HG03469 (cell line): ENCODE results near the gene ZSWIM2.
A peak's percentile ranks its signal among the peaks of the same experiment; 100 is the strongest.
"Not testable (repeated sequence)": the region's sequence is repeated elsewhere in the genome, so short reads cannot be mapped to it uniquely, and the experiment has no call there.

Experiments
- ATAC-seq: cut with Tn5 transposase; IDR thresholded peaks from one replicate; pipeline ENCODE4 v1.9.1; 2021; ENCODE audit warnings: mild to moderate bottlenecking, moderate library complexity, moderate number of reproducible peaks; ENCODE audit not compliant: unreplicated experiment

ZSWIM2 gene, protein sequence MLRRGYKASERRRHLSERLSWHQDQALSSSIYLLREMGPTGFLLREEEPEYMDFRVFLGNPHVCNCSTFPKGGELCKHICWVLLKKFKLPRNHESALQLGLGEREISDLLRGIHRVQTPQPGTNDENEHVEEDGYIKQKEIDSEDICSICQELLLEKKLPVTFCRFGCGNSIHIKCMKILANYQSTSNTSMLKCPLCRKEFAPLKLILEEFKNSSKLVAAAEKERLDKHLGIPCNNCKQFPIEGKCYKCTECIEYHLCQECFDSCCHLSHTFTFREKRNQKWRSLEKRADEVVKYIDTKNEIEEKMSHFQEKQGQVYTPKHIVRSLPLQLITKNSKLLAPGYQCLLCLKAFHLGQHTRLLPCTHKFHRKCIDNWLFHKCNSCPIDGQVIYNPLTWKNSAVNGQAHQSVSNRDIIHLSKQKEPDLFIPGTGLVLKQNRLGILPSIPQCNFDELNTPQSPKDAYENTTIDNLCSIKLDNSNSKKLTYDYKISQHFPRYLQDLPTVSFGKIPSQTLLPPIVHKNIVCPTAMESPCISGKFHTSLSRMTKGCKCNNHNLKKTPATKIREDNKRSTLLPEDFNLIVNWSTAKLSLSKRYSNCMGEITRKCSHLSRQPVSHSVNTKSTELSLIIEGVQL

DNA sequence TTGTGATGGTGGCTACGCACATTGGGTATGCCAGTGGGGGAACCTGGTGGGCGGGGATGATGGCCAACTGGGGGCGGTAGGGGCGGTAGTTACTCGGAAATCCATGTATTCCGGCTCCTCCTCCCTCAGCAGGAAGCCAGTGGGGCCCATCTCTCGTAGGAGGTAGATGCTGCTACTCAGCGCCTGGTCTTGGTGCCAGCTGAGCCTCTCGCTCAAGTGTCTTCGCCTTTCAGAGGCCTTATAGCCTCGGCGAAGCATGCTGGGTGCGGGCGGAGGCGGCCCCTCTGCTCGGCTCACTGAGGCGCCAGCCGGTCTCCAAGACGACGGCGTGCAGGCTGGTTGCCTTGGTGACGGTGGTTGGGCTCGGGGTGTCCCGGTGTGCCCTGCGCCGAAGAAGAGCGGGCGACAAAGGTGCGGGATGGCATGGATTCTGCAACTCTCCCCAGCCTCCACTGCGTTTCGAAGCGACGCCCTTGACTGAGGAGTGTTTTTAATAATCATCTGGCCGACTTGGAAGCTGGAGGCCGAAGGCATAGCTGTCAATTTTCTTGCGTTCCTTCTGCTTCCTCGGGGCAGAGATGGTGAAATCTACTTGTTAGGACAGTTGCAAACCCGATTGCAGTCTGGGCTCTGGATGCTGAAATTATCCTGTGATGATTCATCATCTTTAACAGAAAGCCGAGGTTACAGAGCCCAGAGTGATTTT is at the start of gene ZSWIM2:
Gene ZSWIM2, minus strand, starts transcription at position 298 of the 706 bp plus-strand sequence. Its CDS starts 40 bp downstream, at position 258.
- peak; percentile 69 for ATAC-seq

- not testable (repeated sequence) for ATAC-seq
These were observed 47.2 kb upstream of the ZSWIM2 start for GRCh38 chr2:186896220-186896619.

DNA sequence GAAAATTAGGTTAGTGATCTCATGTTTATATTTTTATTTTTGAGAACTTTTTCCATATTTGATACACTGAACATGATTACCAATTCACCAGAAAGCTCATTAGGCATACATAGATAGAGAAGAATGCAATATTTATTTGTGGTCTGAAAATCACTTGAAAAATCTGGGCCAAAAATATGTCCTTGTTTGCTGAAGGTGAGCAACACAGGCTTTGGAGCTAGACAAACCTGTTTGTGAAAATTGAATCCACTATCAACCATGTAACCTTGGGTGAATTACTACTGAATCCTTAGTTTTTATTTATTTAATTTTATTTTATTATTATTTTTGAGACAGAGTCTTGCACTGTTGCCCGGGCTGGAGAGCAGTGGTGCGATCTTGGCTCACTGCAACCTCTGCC is 46.5 kb upstream of the ZSWIM2 start:
- ATAC-seq, result no peak

- ATAC-seq, result no peak
These were observed 45.5 kb upstream of the ZSWIM2 start for GRCh38 chr2:186894478-186894877.

GRCh38 chr2:186892821-186893220 is 43.9 kb upstream of the ZSWIM2 start:
- no peak for ATAC-seq

DNA sequence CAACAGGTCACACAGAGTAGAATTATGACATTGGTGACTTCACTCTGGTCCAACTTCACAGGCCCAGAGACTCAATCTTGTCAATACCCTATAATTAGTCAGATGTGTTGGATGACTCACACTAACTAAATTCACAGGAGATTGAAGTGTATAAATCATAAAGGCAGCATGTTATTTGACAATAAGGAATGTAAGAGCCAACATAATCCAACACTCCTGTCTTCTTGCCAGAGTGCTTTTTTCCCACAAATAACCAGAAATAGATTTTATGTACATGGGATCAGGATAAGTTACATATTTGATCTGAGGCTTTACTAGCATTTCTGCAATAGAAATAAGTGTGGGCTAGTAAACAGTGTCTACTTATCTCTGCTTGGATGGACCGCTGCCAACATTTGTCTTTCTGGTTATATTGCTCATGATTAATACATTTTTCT is 42.2 kb upstream of the ZSWIM2 start:
- ATAC-seq, result no peak

- no peak for ATAC-seq
These were observed 40.3 kb upstream of the ZSWIM2 start for GRCh38 chr2:186889101-186889879.

DNA sequence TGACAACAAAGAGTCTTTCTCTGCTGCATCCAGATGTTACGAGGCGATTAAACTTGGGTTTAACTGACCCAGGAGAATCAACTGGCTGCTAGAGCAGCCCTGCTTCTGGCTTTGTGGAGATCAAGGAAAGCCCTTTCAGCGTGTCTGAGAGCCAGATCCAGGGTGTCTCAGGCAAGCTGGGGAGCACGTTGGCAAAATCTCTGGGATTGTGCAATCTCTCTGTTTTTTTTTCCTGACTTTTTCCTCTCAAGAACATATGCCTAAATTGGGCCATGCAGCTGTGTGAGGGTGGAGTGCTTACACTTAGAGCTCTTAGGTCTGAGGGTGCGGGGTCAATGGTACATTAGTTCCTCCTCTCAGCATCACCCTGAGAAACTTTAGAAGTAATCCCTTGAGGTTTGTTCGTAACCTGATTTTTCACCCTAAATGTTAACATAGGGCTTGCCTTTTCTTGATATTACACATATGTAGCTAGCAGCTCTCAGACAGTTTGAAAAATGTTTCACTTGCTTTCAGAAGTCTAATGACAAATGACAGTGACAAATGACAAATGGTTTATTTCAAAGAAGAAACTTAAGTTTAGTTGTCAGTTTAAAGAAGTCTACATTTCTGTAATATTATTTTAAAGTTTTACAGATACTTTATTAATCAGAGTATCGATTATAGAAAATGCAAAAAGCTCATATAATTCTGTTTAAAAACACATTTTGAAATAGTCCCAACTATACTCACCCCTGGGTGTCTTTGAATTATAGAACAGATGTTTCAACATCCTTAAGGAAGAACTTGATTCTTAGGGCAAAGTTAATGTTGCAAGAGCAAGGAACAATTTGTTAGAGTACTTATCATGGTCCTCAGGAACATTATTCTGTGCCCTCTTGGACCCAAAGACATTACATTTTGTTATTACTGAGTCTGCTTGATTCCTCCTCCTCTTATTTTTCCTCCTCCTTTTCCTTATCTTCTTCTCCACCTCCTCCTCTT is 38.4 kb upstream of the ZSWIM2 start:
- ATAC-seq, result no peak

GRCh38 chr2:186884587-186884986 is 35.6 kb upstream of the ZSWIM2 start:
- no peak for ATAC-seq

DNA sequence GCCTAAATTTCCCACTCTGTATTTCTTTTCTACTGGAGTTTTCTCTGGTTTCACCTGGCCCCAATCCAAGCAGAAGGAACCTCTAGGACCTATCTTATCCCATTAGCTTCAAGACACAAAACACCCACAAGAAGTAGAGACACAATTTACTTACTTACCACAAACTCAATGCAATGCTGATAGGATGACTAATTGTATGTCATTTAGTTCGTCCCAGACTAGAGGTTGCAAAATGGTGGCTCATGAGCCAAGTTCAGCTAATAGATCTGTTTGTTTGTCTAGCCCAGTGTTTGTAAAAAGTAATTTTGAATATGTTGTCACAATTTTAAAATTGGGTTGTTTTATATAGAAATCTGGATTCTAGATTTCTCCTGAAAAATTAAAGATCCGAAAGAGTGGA is 34.7 kb upstream of the ZSWIM2 start:
- no peak for ATAC-seq

DNA sequence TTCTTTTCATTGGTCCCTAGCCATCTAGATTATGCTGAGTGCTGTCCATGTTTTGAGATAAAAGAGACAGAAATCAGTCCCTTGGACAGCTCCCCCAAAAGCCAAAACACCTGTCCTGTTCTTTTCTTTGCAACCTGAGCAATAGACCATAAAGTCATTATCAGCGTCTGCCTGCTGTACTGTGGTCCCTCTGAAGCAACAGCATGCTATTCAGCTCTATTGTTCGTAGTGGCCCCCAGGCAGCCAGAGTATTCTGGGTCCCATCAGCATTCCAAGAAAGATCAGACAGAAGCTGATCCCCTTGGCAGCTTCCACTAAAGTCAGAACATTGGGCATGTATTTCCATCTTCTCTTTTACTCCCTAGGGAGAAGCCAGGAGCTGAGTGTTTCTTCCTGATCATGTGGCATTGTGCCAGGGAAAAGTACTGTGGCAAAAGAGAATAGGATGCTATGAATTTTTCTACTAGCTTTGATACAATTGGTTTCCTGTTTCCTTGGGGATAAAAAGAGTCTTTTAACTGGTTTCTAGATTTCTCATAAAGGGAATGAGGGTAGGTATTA is 33.6 kb upstream of the ZSWIM2 start:
- no peak for ATAC-seq

DNA sequence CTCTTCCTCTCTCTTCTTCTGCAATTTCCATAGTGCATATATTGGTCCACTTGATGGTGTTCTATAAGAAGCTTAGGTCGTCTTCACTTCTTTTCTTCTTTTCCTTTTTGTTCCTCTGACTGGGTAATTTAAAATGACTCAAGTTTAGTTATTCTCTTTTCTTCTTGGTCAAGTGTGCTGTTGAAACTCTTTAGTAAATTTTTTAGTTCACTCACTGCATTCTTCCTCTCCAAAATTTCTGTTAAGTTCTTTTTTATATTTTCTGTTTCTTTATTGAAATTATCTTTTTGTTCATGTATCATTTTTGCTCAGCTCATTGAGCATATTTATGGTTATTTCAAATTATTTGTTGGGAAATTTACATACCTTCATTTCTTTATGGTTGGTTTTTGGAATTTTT is 32.7 kb upstream of the ZSWIM2 start:
- ATAC-seq, result no peak

- ATAC-seq, result no peak
These were observed 30.3 kb upstream of the ZSWIM2 start for GRCh38 chr2:186879312-186879711.

GRCh38 chr2:186874713-186875112 is 25.7 kb upstream of the ZSWIM2 start:
- no peak for ATAC-seq

DNA sequence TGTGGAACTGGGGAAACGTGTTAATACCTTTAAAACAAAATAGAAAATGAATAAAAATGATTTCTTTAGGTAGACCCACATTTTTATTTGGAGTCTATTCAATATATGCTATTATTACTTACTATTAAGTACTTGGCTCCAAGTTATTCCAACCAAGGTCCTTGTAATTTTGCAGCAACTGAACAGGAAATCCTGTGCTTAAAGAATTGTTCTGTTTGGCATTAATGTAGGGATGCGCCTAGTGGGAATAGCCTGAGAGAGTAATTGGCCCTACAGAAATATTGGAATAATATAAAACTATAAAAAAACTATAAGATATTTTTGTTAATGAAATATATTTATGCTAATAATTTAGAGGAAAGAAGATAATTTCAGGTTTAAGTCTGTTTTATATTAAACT is 22.9 kb upstream of the ZSWIM2 start:
- no peak for ATAC-seq

DNA sequence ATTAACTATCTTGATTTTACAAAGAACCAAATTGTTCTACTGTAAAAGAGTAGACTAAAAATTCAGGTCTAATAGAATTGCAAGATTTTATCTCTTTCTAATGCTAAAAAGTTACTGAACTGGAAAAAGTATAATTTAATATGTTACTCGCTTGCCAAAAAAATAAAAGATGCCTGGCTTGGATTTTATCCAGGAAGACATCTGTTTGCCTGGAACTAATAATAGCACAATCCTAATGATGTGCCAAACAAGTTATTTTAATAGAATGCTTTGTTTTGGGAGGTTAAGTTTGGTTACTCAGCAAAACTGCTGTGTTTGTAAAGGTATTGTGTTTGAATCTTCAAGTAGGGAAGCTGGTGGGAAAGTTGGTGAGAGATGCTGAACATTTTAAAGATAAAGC is 19.4 kb upstream of the ZSWIM2 start:
- ATAC-seq, result no peak

GRCh38 chr2:186862869-186863709 is 14.1 kb upstream of the ZSWIM2 start:
- ATAC-seq, result peak; percentile 49

- no peak for ATAC-seq
These were observed 6.2 kb upstream of the ZSWIM2 start for GRCh38 chr2:186855216-186855615.

DNA sequence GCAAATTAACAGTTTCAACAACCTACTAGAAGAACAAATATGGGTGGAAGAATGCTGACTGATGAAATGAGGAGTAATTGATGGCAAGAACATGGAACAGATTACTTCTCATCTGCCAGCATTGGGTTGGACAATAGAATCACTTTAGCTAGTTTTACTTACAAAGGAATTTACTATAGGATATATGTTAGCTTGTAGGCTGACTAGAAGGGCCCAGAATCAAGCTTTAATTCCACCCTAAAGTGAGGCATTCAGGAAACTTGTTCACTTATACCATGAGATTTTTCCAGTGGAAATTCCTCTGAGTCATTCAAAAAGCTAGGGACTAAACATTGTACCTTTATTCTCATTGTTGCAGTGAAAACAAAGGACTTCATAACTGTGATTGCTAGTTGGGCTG is 5.0 kb upstream of the ZSWIM2 start:
- no peak for ATAC-seq
